ENCODE results near the gene ZDHHC24.

GRCh38 chr11:66539870-66540213 lies 6.0 kb downstream of the ZDHHC24 start:
- TF ChIP-seq TBL1XR1 (IDR thresholded peaks at IDR 0.05; ENCODE audit: low read depth, low read length) (no peak), RCOR1 (conservative IDR thresholded peaks at IDR 0.05; ENCODE audit: low read depth, low read length) (no peak), CTCF (IDR thresholded peaks at IDR 0.05 in 2 of 3, conservative IDR thresholded peaks at IDR 0.05 in 1 of 3; ENCODE audit: control insufficient read depth in 2 of 3, extremely low read depth in 1 of 3, insufficient read depth in 1 of 3, low read depth in 3 of 3, low read length in 3 of 3) (no peak), LARP7 (IDR thresholded peaks at IDR 0.05) (no peak), NFIC (IDR thresholded peaks at IDR 0.05; ENCODE audit: low read depth, low read length) (no peak), BRCA1 (IDR thresholded peaks at IDR 0.05; ENCODE audit: low read depth, low read length) (no peak), ZBED1 (IDR thresholded peaks at IDR 0.05; ENCODE audit: borderline replicate concordance) (no peak), EP300 (IDR thresholded peaks at IDR 0.05; ENCODE audit: borderline replicate concordance in 1 of 2, control insufficient read depth in 1 of 2, low read depth in 2 of 2, low read length in 2 of 2) (no peak), ATF2 (IDR thresholded peaks at IDR 0.05; ENCODE audit: low read length) (no peak), ZSCAN29 (IDR thresholded peaks at IDR 0.05) (no peak), PKNOX1 (IDR thresholded peaks at IDR 0.05) (no peak), CHD2 (IDR thresholded peaks at IDR 0.05; ENCODE audit: borderline replicate concordance, low read depth, low read length) (no peak), ZNF687 (IDR thresholded peaks at IDR 0.05) (no peak), POLR2AphosphoS5 (IDR thresholded peaks at IDR 0.05; ENCODE audit: low read length) (no peak)

All from GM12878 (cell line).